WI38 (cell line): Measurements from ENCODE around the gene COMT.

Experiments
- H3K4me3 ChIP-seq: 2 replicates; pipeline ENCODE4 v1.5.1; 2011; ENCODE audit warnings: low read depth, mild to moderate bottlenecking, control low read depth, low read length
- CTCF ChIP-seq: IDR thresholded peaks from 2 replicates; pipeline ENCODE4 v1.5.1; 2012; ENCODE audit warnings: low read depth, mild to moderate bottlenecking, control low read depth, low read length

The COMT gene

GRCh38 chr22:19972251-19972650 lies 30.7 kb downstream of the COMT start:
- no peak overlapping the region for H3K4me3 ChIP-seq
- TF ChIP-seq CTCF: no peak

GRCh38 chr22:19972652-19973550 lies 31.3 kb downstream of the COMT start:
- no peak overlapping the region for H3K4me3 ChIP-seq
- TF ChIP-seq CTCF: no peak

GRCh38 chr22:19973551-19974267 lies 32.1 kb downstream of the COMT start:
- H3K4me3 ChIP-seq: no peak overlapping the region
- no peak for TF ChIP-seq CTCF

- no peak for TF ChIP-seq CTCF
- no peak overlapping the region for H3K4me3 ChIP-seq
Observed at GRCh38 chr22:19974268-19974861, 32.8 kb downstream of the COMT start.

GRCh38 chr22:19974935-19975706 lies 33.5 kb downstream of the COMT start:
- H3K4me3 ChIP-seq: no peak overlapping the region
- no peak for TF ChIP-seq CTCF

GRCh38 chr22:19975707-19976035 lies 34.1 kb downstream of the COMT start:
- no peak for TF ChIP-seq CTCF
- H3K4me3 ChIP-seq: no peak overlapping the region
